ENCODE data around the gene URM1. TPM values are rescaled to one million over a fixed set of nuclear protein-coding genes. Genes with fewer than 3 reads are reported as not detected.

URM1 gene
- 43.9 and 67.5 TPM in 2 replicates for total RNA-seq

GRCh38 chr9:128370752-128371629, at the start of gene URM1:
URM1 (plus strand) TSS chr9:128371374; CDS start chr9:128371381, 7 bp downstream.

GRCh38 chr9:128322404-128323211, 48.6 kb upstream of the URM1 start, which contains the start of the genes COQ4 and TRUB2:
COQ4 (plus strand) TSS chr9:128322839; CDS start chr9:128322859, 20 bp downstream.
TRUB2 (minus strand) TSS chr9:128322447; CDS start chr9:128322408, 39 bp downstream.

GRCh38 chr9:128339761-128340690, 31.1 kb upstream of the URM1 start, which contains the start of gene SLC27A4:
SLC27A4 (plus strand) TSS chr9:128340527; CDS start chr9:128343133, 2,606 bp downstream.

GRCh38 chr9:128420651-128421481, 49.7 kb downstream of the URM1 start, which contains the start of gene CERCAM:
CERCAM (plus strand) TSS chr9:128420857; CDS start chr9:128420878, 21 bp downstream.

Other genes with a start within 250 kb of the URM1 start
- gene PTGES2, start 243.6 kb upstream of the URM1 start, total RNA-seq, result 75.1 and 88.7 TPM in 2 replicates
- not detected in 2 replicates for gene LCN2, start 221.9 kb upstream of the URM1 start, total RNA-seq
- gene BBLN, start 211.1 kb upstream of the URM1 start, total RNA-seq, result 22.5 and 40.3 TPM in 2 replicates
- 12.3 and 15.7 TPM in 2 replicates for gene CIZ1, start 179.8 kb upstream of the URM1 start, total RNA-seq
- gene DNM1, start 168.0 kb upstream of the URM1 start, total RNA-seq, result 0.46 and 0.97 TPM in 2 replicates
- gene GOLGA2, start 95.4 kb upstream of the URM1 start, total RNA-seq, result 54.6 and 66.3 TPM in 2 replicates
- gene SWI5, start 95.1 kb upstream of the URM1 start, total RNA-seq, result 34.5 and 47.1 TPM in 2 replicates
- 15.3 and 21.4 TPM in 2 replicates for gene TRUB2, start 48.9 kb upstream of the URM1 start, total RNA-seq
- 20.4 and 27.9 TPM in 2 replicates for gene COQ4, start 48.5 kb upstream of the URM1 start, total RNA-seq
- 20.5 and 24.5 TPM in 2 replicates for gene SLC27A4, start 30.8 kb upstream of the URM1 start, total RNA-seq
- 14.6 and 21.8 TPM in 2 replicates for gene CERCAM, start 49.5 kb downstream of the URM1 start, total RNA-seq
- 38.0 and 51.7 TPM in 2 replicates for gene ODF2, start 84.6 kb downstream of the URM1 start, total RNA-seq
- gene GLE1, start 133.3 kb downstream of the URM1 start, total RNA-seq, result 17.2 and 23.7 TPM in 2 replicates
- 243 and 266 TPM in 2 replicates for gene SPTAN1, start 181.2 kb downstream of the URM1 start, total RNA-seq

Measured in epithelial cell of umbilical artery (primary cell).